ENCODE data around the gene HOXC6.

DNA sequence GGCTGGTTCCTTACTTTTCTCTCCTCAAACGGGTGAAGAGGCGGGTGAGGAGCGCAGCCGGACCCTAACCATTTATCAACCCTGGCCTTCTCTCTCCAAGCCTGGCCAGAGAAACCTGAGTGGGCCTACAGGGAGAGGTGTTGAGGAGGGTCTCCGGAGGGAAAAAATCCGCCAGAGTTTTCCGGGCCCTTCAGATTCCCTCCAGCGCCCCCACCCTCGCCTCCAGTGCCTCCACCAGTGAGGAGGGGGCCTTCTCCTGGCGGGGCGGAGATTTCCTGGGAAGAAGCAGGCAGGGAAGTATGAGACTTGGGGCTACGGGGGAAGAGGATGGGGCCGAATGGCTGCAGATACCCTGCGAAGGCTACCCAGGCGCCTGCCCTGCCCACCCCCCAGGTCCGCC lies 3.2 kb downstream of the HOXC6 start:
- TF ChIP-seq EZH2 (IDR thresholded peaks at IDR 0.05), result no peak
- TF ChIP-seq, protein P1, sequence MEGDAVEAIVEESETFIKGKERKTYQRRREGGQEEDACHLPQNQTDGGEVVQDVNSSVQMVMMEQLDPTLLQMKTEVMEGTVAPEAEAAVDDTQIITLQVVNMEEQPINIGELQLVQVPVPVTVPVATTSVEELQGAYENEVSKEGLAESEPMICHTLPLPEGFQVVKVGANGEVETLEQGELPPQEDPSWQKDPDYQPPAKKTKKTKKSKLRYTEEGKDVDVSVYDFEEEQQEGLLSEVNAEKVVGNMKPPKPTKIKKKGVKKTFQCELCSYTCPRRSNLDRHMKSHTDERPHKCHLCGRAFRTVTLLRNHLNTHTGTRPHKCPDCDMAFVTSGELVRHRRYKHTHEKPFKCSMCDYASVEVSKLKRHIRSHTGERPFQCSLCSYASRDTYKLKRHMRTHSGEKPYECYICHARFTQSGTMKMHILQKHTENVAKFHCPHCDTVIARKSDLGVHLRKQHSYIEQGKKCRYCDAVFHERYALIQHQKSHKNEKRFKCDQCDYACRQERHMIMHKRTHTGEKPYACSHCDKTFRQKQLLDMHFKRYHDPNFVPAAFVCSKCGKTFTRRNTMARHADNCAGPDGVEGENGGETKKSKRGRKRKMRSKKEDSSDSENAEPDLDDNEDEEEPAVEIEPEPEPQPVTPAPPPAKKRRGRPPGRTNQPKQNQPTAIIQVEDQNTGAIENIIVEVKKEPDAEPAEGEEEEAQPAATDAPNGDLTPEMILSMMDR (IDR thresholded peaks at IDR 0.05), result no peak
